Measurements from ENCODE around the gene CRK.

GRCh38 chr17:1398028-1398427, 58.0 kb downstream of the CRK start:
- TF ChIP-seq CTCF (conservative IDR thresholded peaks at IDR 0.05; ENCODE audit: low read depth, low read length) (no peak), EZH2 (IDR thresholded peaks at IDR 0.05; ENCODE audit: low read length, unreplicated experiment) (no peak), EZH2phosphoT487 (IDR thresholded peaks at IDR 0.05; ENCODE audit: borderline replicate concordance, low read length) (no peak)

Data from PC-3 (cell line).